GM21390 (cell line): Measurements from ENCODE around the gene ADCYAP1R1.

Experiments used
- ATAC-seq: cut with Tn5 transposase; IDR thresholded peaks from one replicate; pipeline ENCODE4 v1.9.1; 2021; ENCODE audit not compliant: unreplicated experiment

Gene ADCYAP1R1

GRCh38 chr7:31051598-31052486 is at the start of gene ADCYAP1R1:
Gene ADCYAP1R1 (plus strand): TSS chr7:31052308. CDS start chr7:31063265, 10,957 bp downstream.
- no peak for ATAC-seq

DNA sequence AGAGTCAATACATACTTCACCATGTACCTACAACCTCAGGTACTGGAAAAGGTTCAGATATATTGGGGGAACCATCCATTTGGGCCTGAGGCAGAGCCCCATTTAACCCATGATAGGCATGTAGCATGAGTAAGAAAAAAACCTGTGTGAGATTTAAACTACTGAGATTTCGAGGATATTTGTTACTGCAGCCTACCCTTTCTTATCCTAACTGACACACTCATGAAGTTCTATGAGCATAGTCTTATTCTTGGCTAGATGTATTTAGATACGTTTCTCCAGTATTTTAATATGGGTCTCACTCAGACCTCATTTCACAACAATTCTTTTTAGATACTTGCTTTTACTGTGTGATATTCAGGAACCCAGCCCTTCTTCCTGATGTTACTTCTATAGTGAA is 49.0 kb upstream of the ADCYAP1R1 start:
- no peak for ATAC-seq

GRCh38 chr7:31003721-31004120 is 48.4 kb upstream of the ADCYAP1R1 start:
- ATAC-seq = no peak

DNA sequence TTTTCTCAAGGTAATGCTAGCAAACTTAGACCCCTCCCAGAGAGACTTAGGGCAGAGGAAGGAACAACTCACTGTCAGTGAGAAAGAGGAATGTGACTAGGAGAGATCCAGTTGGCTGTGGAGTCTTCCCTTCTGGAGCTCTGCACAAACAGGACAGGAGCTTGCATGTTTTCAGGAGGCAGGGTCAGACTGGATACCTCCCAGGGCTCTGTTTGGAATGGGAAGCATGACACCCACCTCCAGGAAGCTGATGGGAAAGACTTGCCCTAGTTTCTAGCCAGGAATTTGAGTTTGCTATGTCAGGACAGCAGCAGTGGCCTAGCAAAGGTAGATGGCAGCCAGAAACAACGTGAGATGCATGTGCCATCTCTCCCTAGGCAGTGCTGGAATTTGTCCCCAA is 47.7 kb upstream of the ADCYAP1R1 start:
- ATAC-seq = no peak

GRCh38 chr7:31006857-31007256 is 45.3 kb upstream of the ADCYAP1R1 start:
- no peak for ATAC-seq

DNA sequence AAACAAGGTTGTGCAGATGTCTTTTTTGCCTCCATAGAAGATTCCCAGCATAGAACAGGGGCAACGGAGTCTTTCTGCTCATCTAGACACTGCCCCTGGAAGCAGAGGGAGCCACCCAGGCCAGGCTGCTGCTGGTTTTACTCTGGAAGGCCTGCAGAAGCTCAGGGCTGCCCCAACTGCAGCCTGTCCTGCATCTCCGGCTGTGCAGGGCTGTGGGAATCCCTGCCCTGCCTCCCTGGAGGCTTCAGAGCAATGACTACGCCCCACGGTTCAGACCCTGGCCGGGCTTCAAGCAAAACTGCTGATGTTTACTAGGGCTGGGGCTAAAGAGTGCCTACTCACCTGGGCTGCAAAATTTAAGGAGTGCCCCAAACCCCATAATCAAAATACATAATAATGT is 44.5 kb upstream of the ADCYAP1R1 start:
- no peak for ATAC-seq

GRCh38 chr7:31014826-31015225 is 37.3 kb upstream of the ADCYAP1R1 start:
- ATAC-seq = no peak

DNA sequence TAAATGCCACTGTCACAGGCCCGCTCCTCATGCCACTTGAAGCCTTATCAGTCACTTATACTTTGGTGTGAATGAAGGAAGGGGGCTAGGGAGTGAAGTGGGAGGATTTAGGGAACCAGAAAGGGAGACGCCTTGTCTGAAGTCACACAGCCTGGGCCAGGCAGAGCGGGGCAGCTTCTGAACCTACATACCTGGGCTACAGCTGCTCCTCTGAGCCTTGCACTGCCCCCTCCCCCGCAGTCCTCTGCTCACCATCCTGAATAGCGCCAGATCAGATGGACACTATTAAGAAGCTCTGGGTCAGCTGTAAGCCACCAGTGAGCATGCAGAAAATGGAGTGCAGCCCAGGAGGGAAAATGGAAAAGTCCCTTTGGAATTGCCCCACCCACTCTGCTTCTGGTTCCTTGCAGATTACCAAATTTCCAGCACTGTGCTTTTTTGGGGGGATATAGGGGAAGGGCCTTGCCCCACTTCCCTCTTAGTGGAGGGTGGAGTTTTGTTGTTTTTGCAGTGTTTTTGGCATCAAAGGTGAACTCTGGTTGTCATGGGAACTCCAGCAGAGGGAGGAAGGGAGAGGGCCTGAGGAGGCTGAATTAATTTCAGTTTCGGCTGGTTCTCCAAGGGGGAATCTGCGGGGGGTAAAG is 35.0 kb upstream of the ADCYAP1R1 start:
- no peak for ATAC-seq

DNA sequence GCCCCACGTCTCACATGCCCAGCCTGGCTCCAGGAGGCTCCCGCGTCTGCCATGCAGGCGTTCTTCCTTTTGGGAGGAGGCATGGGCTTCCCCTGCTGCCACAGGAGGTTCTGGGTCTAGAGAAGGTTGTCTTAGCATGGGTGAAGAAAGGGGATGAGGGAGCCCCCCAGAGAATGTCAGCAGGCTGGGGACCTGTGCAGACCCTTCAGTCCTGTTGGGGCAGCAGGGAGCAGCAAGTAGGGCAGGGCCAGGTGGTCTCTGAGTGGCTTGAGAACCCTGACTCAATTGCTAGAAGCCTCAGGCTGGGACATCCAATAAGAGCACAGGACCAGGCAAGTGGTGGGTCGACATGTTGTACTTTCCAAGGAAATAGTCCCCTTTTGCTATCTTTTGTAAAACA is 34.4 kb upstream of the ADCYAP1R1 start:
- ATAC-seq = no peak

DNA sequence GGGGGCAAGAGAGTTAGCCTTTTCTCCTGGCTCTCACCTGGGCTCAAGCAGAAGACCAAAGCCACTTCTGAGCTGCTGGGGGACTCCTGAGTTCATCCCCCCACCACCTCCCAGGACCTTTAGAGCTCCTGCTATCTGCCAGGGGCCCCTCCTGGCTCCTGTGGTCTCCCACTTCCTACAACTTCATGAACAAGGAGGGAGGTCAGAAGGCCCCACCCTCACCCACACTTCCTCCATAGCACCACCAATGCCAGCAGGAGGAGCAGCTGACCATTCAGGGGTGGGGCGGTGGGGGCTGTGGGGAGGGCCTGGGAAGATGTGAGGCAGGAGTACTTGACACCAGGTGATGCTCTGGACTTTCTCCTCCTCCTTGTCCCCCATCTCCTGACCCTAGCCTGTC is 32.6 kb upstream of the ADCYAP1R1 start:
- no peak for ATAC-seq

DNA sequence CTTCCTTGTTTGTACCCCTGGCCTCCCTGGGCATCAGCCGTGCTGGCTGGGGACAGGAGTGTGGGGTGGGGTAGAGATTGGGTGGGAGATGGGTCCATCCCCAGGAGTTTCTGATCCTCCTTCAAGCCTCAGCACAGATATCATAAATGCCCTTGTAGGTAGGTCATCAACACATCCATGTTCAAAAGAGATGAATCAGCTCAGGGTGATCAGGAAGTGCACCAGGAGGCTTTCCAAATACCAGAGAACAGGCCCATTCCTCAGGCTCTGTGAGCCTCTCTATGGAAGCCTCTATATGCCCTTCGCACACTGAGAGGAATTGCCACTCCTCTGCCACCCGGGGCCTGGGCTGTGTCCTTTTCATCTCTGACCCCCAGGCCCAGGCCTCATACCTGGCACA is 31.9 kb upstream of the ADCYAP1R1 start:
- no peak for ATAC-seq

DNA sequence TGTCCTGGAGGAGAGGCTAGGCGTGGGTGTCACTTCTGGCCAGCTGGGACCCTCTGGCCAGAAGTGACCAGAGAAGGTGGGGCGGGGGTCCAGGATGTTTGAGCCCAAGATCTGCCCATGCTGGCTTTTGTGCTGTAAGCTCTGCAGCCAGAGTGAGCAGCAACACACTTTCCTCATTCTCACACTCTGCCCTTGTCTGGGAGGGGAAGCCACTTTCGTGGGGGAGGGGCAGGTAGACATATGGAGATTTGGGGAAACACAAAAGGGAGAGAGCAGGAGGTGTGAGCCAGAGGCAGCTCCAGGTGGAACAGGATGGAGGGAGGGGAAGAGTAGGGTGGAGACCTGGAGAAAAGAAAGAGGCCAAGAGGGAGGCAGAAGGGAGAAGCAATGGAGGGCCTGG is 31.5 kb upstream of the ADCYAP1R1 start:
- no peak for ATAC-seq

DNA sequence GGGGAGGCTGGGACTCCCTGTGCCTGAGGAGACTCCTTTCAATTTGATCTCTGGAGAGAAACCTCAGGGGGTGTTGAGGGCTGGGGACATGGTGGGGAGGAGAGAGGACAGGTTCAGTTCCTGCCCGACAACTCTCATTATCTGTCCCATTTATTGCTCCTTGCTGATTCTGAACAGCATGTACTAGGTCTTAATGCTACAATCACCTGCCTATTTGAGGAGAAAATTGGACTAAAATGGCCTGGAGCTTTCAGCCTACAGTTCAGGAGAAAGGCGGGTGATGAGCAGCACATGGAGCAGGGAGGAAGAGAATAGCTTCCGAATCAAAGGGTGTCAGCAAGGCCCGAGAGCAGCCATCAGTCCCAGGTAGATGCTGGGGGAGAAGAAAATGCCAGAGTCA is 30.0 kb upstream of the ADCYAP1R1 start:
- no peak for ATAC-seq

GRCh38 chr7:31022726-31023125 is 29.4 kb upstream of the ADCYAP1R1 start:
- ATAC-seq = no peak

- ATAC-seq = no peak
Observed at GRCh38 chr7:31023877-31024276, 28.2 kb upstream of the ADCYAP1R1 start.

DNA sequence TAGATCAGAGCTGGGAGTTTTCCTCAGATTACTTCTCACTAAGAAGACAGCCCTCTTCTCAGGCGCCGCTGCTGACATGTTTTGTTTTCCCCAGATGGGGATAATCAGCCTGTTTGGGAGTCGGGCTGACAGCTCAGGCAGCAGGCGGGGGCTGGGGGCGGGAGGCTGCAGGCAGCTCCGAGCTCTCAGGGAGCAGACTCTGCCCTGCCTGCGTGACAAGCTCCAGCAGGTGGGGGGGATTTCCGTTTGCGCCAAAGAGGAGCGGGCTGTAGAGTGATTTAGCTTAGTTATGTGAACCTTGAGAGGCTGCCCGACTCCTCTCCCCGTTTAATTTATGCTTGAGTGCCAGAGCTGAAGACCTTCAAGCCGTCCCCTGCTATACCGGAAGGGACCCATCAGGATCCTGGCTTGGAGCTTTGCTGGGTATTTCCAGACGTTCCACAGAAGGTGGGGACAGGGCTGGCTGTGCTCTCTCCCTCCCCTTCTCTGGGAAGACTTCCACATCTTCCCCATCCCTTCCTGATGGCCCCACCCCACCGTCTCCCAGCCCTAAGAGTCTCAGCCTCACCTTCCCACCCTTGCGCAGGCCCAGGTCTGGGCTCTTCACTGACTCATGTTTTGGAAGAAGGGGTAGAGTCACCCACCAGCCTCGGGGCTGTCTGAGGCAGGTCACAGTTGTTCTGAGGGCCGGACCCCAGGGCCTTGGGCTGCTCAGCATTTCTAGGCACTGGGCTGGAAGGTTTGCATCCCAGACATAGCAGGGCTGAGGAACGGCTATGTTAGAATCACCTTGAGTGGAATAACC is 24.7 kb upstream of the ADCYAP1R1 start:
- no peak for ATAC-seq

- ATAC-seq = no peak
Observed at GRCh38 chr7:31028006-31028405, 24.1 kb upstream of the ADCYAP1R1 start.

- ATAC-seq = no peak
Observed at GRCh38 chr7:31028417-31028992, 23.6 kb upstream of the ADCYAP1R1 start.

- ATAC-seq = no peak
Observed at GRCh38 chr7:31029251-31030042, 22.7 kb upstream of the ADCYAP1R1 start.

DNA sequence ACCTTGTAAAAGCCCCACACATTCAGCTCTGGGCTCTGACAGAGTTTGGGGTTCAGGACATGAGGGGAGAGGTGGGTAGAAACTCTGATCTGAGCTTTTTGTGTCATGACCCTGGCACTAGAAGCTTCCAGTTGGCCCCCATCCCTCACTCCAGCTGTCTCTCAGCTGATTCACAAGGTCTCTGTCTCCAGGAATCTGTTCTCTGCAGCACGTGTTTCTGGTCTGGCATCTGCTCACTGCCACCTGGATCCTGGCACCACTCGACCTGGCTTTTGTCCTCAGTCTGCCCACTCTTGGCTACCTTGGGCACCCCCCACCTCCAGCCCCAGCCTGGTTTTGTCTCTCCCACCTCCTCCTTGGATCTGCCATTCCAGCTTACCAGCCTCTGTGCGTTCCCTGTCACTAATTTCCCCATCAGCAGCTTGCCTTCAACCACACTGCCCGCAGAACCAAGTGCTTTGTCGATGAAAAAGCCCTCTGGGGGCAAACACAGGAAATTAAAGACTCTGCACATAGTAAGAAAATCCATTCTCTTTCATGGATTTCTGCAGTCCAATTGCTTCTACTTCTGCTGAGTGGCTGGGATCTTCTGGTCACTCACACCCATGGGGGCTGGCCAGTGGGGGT is 18.3 kb upstream of the ADCYAP1R1 start:
- ATAC-seq = no peak
